T-helper 17 cell (primary cell): ENCODE measurements around the gene PPP1R12A. TPM values are rescaled to one million over a fixed set of nuclear protein-coding genes. Genes with fewer than 3 reads are reported as not detected.
A peak's percentile ranks its signal among the peaks of the same experiment; 100 is the strongest.
"Not testable (repeated sequence)": the region's sequence is repeated elsewhere in the genome, so short reads cannot be mapped to it uniquely, and the experiment has no call there.

ENCODE experiments used
- ATAC-seq: fragments of 150-1000 bp; cut with Tn5 transposase; 2 replicates; pipeline ENCODE4 v1.10.0; 2021; ENCODE audit warnings: mild to moderate bottlenecking, moderate library complexity
- DNase-seq, 3 donors: peaks; one replicate each; pipeline versions ENCODE4 v3.0.0 to v3.0.0-alpha.2; 2020 to 2021
- H3K9me3 ChIP-seq: one replicate; pipeline ENCODE4 v1.7.0; 2013; ENCODE audit warnings: low read length, mild to moderate bottlenecking; ENCODE audit not compliant: control insufficient read depth, poor library complexity, severe bottlenecking
- H3K27ac Mint-ChIP-seq: one replicate; pipeline ENCODE4 v1.8.0; 2022; ENCODE audit warnings: mild to moderate bottlenecking, moderate library complexity, mixed read lengths
- H3K27me3 Mint-ChIP-seq: one replicate; pipeline ENCODE4 v1.8.0; 2022; ENCODE audit warnings: mixed read lengths
- H3K36me3 Mint-ChIP-seq: one replicate; pipeline ENCODE4 v1.8.0; 2022; ENCODE audit warnings: low read depth, mixed read lengths
- H3K4me1 Mint-ChIP-seq: one replicate; pipeline ENCODE4 v1.8.0; 2022; ENCODE audit warnings: mild to moderate bottlenecking, mixed read lengths
- H3K4me3 Mint-ChIP-seq: one replicate; pipeline ENCODE4 v1.8.0; 2022; ENCODE audit warnings: mild to moderate bottlenecking, moderate library complexity, mixed read lengths
- total RNA-seq, 4 donors: library from RNA in 2 of 4; stranded (reverse) in 2 of 4; gene quantifications; one replicate each; pipeline ENCODE4 v1.2.3 and lab custom pipeline; 2022 to 2026

Gene PPP1R12A
- total RNA-seq, 2 donors from 2014 or later, result 110 to 118 TPM

DNA sequence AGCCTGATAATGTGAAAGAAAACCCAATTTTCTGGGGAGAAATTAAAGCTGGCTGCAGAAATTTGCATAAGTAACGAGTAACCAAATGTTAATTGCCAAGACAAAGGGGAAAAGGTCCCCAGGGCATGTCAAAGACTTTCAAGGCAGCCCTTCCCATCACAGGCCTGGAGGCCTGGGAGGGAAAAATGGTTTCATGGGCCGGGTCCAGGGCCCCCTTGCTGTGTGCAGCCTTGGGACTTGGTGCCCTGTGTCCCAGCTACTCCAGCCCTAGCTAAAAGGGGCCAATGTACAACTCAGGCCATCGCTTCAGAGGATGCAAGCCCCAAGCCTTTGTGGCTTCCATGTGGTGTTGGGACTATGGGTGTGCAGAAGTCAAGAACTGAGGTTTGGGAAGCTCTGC lies 96.5 kb downstream of the PPP1R12A start:
- Mint-ChIP-seq H3K27ac (no peak overlapping the region), H3K4me3 (no peak overlapping the region), H3K36me3 (peaks cover 10% of the 10 kb centered on the region), H3K27me3 (no peaks in the 10 kb centered on the region), H3K4me1 (peaks cover 28% of the 10 kb centered on the region)
- ATAC-seq (no peak), DNase-seq (no peak)
- H3K9me3 ChIP-seq, result no peaks in the 10 kb centered on the region

DNA sequence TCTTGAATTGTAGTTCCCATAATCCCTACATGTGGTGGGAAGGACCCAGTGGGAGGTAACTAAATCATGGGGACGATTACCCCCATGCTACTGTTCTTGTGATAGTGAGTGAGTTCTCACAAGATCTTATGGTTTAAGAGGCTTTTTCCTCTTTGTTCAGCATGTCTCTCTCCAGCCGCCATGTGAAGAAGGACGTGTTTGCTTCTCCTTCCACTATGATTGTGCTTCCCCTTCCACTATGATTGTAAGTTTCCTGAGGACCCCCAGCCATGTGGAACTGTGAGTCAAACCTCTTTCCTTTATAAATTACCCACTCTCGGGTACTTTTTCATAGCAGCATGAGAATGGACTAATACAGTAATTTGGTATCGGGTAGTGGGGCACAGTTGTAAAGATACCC lies 97.3 kb downstream of the PPP1R12A start:
- Mint-ChIP-seq H3K27ac (no peak overlapping the region), H3K4me3 (no peak overlapping the region), H3K36me3 (peaks cover 10% of the 10 kb centered on the region), H3K27me3 (no peaks in the 10 kb centered on the region), H3K4me1 (peaks cover 32% of the 10 kb centered on the region)
- H3K9me3 ChIP-seq, result no peaks in the 10 kb centered on the region
- ATAC-seq (no peak), DNase-seq (no peak)

DNA sequence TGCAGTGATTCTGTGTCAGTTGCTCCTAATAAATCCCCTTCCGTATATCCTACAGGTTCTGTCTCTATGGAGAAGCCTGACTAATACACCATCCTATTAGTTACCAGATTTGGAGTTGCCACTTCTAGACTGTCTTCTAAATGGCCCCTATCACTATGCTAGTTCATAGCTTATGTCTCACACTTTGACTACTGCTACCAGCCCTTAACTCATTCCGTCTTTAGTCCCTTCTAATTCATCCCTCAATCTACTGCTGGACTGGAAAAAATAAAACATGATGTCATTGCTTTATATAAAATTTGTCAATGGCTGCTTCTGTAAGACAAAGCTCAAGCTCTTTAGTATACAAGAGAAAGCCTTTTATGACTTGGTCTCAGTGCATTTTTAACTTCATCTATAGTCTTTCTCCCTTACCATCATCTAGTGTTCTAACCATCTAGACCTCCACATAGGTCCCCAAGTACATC lies 99.5 kb downstream of the PPP1R12A start:
- Mint-ChIP-seq H3K27me3 (no peaks in the 10 kb centered on the region), H3K4me3 (no peak overlapping the region), H3K27ac (peak overlapping the region; percentile 51), H3K4me1 (peaks cover 35% of the 10 kb centered on the region), H3K36me3 (peaks cover 7% of the 10 kb centered on the region)
- no peaks in the 10 kb centered on the region for H3K9me3 ChIP-seq
- DNase-seq (no peak), ATAC-seq (no peak)

DNA sequence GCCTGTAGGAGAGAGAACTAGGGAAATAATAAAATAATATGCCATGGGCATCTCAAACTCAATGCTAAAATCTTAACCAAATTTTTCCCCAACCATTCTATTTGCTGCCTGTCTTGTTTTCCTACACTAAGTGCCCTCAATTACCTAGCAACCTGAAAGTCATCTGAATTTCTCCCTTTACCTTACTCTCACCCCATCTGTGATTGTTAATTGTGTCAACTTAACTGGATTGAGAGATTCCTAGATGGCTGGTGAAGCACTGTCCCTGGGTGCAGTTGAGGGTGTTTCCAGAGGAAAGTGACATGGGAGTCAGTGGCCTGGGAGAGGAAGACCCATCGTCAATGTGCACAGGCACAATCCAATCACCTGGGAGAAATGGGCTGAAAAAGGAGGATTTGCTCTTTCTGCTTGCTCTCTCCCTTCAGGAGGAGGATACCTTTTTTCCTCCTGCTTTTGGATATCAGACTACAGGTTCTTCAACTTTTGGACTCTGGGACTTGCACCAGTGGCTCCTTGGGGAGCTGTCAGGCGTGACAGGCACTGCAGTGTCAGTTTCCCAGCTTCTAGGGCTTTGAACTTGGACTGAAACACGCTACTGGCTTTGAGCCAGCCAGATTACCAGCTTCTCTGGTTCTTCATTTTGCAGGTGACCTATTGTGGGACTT lies 100.1 kb downstream of the PPP1R12A start:
- Mint-ChIP-seq H3K27ac (peak overlapping the region; percentile 61), H3K36me3 (peaks cover 7% of the 10 kb centered on the region), H3K4me1 (peaks cover 35% of the 10 kb centered on the region), H3K4me3 (no peak overlapping the region), H3K27me3 (no peaks in the 10 kb centered on the region)
- ATAC-seq (no peak), DNase-seq (no peak)
- H3K9me3 ChIP-seq, result no peaks in the 10 kb centered on the region

DNA sequence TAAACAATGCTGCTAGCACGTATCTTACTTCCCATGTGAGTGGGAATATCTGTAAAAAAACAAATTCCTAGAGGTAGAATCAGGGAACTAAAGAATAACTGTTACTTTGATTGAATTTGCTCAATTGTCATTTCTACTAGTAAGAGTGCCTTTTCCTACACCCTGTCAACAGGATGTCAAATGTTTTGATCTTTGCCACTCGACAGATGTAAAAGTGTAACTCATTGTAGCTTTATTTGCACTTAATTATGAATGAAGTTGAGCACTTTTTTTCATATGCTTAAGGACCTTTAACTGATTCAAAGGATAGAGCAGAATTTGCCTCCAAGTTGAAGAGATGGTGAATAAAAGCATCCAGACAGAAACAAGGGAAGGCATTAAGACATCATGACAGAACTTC lies 104.5 kb downstream of the PPP1R12A start:
- peaks cover 41% of the 10 kb centered on the region for H3K4me1 Mint-ChIP-seq
- peaks cover 1% of the 10 kb centered on the region for H3K36me3 Mint-ChIP-seq
- ATAC-seq (no peak), DNase-seq (no peak)
- H3K27ac Mint-ChIP-seq, result no peak overlapping the region
- no peaks in the 10 kb centered on the region for H3K9me3 ChIP-seq
- H3K4me3 Mint-ChIP-seq, result no peak overlapping the region
- no peaks in the 10 kb centered on the region for H3K27me3 Mint-ChIP-seq

DNA sequence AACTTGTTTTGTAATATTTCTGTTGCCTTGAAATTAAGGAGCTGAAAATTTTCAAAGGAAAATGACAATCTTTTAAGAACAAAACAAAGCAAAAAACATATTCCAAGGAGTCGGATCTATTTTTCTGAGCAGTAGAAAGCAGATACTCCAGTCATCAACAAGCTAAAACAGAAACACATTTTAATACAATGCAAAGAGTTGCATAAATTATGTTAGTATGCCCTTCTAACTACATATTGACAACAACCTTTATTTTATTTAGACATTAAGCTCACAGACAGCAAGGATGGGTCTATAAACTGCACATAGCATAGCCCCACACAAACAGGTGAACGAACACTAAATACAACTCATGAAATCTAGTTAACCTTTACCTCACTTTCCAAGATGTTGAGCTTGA lies 106.0 kb downstream of the PPP1R12A start:
- no peaks in the 10 kb centered on the region for H3K27me3 Mint-ChIP-seq
- H3K4me1 Mint-ChIP-seq, result peaks cover 28% of the 10 kb centered on the region

DNA sequence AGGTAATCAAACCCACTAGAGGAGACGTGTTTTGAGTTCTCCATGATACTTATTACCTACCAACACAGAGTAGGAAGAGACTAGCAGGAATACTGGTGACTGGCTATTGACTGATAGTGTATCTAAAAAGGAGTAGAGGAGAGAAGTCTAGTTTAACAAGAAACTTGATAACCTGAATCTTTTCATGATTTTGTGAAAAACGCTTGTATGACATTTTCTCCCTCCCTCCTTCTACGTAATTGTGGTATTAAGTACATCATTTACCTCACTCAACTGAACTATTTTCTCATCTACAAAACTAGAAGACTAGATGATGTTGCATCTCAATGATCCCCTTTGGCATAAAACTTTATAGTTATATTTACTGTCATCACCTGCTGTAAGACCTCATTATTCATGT lies 107.4 kb downstream of the PPP1R12A start:
- no peak for ATAC-seq

More for the DNA sequence above, 106.0 kb downstream of the PPP1R12A start:
- ATAC-seq (no peak), DNase-seq (no peak)
- Mint-ChIP-seq H3K27ac (no peak overlapping the region), H3K4me3 (no peak overlapping the region), H3K36me3 (no peaks in the 10 kb centered on the region)
- no peaks in the 10 kb centered on the region for H3K9me3 ChIP-seq

DNA sequence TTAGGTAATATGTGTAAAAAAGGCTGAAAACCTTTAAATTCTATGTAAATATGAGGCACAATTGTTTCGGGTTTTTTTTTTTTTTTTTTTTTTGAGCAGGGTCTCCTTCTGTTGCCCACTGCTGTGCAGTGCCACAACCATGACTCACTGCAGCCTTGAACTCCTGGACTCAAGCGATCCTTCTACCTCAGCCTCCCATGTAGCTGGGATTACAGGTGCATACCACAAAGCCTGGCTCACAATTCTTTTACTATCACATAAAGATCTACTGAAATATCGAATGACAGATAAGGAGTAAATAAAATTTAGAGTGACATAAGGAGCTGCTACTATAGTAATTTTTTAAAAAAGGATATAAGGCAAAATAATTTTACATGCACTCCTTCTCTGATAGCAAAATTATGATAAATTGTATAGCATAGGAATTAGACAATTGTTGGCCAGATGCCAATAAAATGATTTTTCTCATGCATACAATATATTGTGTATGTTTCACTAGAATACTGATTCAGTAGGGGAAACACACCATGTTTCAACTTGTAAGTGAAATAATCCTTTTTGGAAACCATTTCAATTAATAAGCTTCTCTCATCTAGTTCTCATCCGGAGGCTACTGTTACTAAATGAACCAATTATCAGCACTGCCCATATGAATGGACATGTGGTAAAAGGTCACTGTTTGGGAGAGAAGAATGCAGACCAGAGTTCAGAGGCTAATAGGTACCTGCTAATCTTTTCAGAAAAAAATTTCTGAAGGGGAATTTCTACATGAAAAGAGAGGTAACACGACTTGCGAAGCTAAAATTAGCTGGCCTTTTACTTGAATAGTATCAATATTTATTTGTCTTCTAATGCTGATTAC lies 108.4 kb downstream of the PPP1R12A start:
- peaks cover 22% of the 10 kb centered on the region for H3K4me1 Mint-ChIP-seq
- no peak overlapping the region for H3K27ac Mint-ChIP-seq

More for the DNA sequence above, 107.4 kb downstream of the PPP1R12A start:
- H3K27me3 Mint-ChIP-seq, result no peaks in the 10 kb centered on the region
- no peaks in the 10 kb centered on the region for H3K36me3 Mint-ChIP-seq
- H3K4me3 Mint-ChIP-seq, result no peak overlapping the region
- H3K4me1 Mint-ChIP-seq, result peaks cover 22% of the 10 kb centered on the region
- H3K9me3 ChIP-seq, result no peaks in the 10 kb centered on the region
- no peak for DNase-seq
- no peak overlapping the region for H3K27ac Mint-ChIP-seq

DNA sequence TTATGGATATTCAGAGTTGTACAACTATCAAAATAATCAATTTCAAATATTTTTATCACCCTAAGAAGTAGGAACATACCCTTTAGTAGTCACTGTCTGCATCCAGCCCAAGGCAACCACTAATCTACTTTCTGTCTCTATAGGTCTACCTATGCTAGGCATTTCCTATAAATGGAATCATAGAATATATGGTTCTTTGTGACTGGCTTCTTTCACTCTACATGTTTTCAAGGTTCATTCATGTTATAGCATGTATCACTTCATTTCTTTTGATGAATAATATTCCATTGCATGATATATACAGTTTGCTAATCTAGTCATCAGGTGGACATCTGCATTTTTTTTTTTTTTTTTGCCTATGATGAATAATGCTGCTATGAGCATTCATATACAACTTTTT lies 112.4 kb downstream of the PPP1R12A start:
- no peaks in the 10 kb centered on the region for H3K27me3 Mint-ChIP-seq
- DNase-seq, result no peak
- no peak overlapping the region for H3K4me3 Mint-ChIP-seq
- H3K9me3 ChIP-seq, result no peaks in the 10 kb centered on the region
- H3K27ac Mint-ChIP-seq, result peak overlapping the region; percentile 6
- H3K36me3 Mint-ChIP-seq, result peaks cover 3% of the 10 kb centered on the region
- no peak for ATAC-seq
- peaks cover 8% of the 10 kb centered on the region for H3K4me1 Mint-ChIP-seq

More for the DNA sequence above, 108.4 kb downstream of the PPP1R12A start:
- H3K9me3 ChIP-seq, result no peaks in the 10 kb centered on the region
- DNase-seq (no peak), ATAC-seq (no peak)
- Mint-ChIP-seq H3K4me3 (no peak overlapping the region), H3K36me3 (no peaks in the 10 kb centered on the region), H3K27me3 (no peaks in the 10 kb centered on the region)

DNA sequence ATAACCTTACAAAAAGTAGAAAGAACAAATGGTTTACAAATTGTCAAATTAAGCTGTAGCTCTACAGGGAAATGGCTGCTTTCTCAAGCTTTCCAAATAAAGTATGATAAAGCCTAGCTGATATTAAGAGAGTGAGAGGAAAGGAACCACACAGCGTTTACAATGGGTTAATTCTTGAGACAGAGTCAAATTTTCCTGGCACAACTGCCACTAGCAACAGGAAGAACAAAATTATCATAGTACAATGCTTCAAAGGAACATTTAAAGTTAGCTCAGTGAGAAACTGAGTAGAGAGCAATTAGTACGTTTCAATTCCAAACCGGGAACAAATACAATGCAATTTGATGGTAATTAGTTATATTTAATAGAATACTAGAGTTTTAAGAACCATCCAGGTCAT lies 116.0 kb downstream of the PPP1R12A start:
- H3K27me3 Mint-ChIP-seq, result no peaks in the 10 kb centered on the region
- H3K9me3 ChIP-seq, result no peaks in the 10 kb centered on the region
- peaks cover 6% of the 10 kb centered on the region for H3K36me3 Mint-ChIP-seq
- H3K4me1 Mint-ChIP-seq, result peaks cover 11% of the 10 kb centered on the region
- peak overlapping the region; percentile 66 for H3K27ac Mint-ChIP-seq
- H3K4me3 Mint-ChIP-seq, result no peak overlapping the region
- ATAC-seq, result no peak
- no peak for DNase-seq

DNA sequence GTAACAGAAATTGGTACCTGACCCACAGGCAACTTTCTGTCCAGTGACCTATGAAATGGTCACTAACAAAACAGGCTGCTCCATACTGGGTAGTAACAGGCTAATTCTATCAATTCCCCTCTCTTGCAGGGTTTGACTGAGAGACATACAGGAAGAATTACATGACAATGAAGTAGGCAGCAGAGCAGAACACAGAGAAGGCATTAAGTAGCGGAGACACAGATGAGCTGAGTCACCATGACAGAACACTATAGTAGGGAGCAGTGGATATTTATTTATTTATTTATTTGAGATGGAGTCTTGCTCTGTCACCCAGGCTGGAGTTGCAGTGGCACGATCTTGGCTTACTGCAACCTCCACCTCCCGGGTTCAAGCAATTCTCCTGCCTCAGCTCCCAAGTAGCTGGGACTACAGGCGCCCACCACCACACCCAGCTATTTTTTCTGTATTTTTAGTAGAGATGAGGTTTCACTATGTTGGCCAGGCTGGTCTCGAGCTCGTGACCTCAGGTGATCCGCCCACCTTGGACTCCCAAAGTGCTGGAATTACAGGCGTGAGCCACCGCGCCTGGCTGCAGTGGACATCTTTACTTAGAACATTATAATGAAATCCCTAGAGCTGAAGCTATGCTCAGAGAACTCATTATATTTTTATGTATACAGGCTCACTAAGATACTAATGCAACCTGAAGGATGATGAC lies 150.4 kb downstream of the PPP1R12A start:
- not testable (repeated sequence) for H3K9me3 ChIP-seq, H3K27ac Mint-ChIP-seq, H3K4me1 Mint-ChIP-seq, H3K4me3 Mint-ChIP-seq, ATAC-seq, H3K27me3 Mint-ChIP-seq, DNase-seq
- H3K36me3 Mint-ChIP-seq, result peaks cover 10% of the 10 kb centered on the region

DNA sequence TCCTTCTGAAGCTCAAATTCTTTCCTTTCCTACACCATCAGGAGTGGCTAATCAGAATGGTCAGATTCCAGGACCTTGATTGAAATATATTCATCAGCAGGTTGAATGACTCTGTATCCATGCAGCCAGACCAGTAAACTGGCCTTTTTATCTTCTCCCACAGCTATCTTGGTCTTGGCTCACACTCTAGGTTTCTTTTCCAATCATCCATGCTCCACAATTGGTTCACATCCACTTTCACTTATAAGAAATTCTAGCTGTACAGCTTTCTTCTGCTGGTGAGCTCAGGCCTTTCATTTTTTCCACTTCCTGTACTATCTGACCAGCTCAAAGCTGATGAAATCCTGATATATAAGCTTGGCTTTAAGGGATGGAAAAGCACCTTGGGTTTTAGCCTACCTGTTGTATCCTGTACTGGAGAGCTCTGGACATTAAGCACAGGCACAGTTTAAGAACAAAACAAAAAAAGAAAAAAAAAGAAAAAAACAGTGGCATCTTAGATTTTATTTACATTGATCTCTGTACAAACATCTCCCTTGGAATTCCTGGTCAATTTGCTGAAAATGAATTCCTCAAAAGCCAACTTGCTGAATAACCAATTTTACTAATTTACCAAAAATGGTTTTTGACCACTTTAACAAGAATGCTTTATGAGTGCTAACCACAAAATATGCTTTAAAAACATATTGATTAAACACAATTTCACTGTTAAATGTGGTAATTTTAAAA lies 152.6 kb downstream of the PPP1R12A start:
- H3K27me3 Mint-ChIP-seq, result no peaks in the 10 kb centered on the region

More for the DNA sequence above, 152.6 kb downstream of the PPP1R12A start:
- Mint-ChIP-seq H3K36me3 (peaks cover 7% of the 10 kb centered on the region), H3K4me3 (no peak overlapping the region), H3K27ac (no peak overlapping the region), H3K4me1 (peaks cover 5% of the 10 kb centered on the region)
- ATAC-seq, result no peak
- no peak for DNase-seq
- no peaks in the 10 kb centered on the region for H3K9me3 ChIP-seq
